VCaP (cell line): ENCODE results near the gene NOS1.

Experiments used
- H3K27ac ChIP-seq: fragments of 450-650 bp; 2 replicates; pipeline ENCODE4 v1.5.1; 2017
- CTCF ChIP-seq: fragments of 450-650 bp; conservative IDR thresholded peaks from 2 replicates; pipeline ENCODE4 v1.5.1; 2017; ENCODE audit warnings: mild to moderate bottlenecking, moderate library complexity

The NOS1 gene

GRCh38 chr12:117329756-117330155 lies 31.7 kb downstream of the NOS1 start:
- no peak overlapping the region for H3K27ac ChIP-seq
- TF ChIP-seq CTCF, result no peak

- TF ChIP-seq CTCF, result no peak
- no peak overlapping the region for H3K27ac ChIP-seq
Observed at GRCh38 chr12:117328556-117329100, 32.8 kb downstream of the NOS1 start.

GRCh38 chr12:117322428-117322827 lies 39.0 kb downstream of the NOS1 start:
- no peak overlapping the region for H3K27ac ChIP-seq
- TF ChIP-seq CTCF, result no peak

GRCh38 chr12:117321572-117321971 lies 39.9 kb downstream of the NOS1 start:
- H3K27ac ChIP-seq, result no peak overlapping the region
- no peak for TF ChIP-seq CTCF

GRCh38 chr12:117318591-117318990 lies 42.8 kb downstream of the NOS1 start:
- no peak for TF ChIP-seq CTCF
- H3K27ac ChIP-seq, result no peak overlapping the region

GRCh38 chr12:117316336-117316735 lies 45.1 kb downstream of the NOS1 start:
- TF ChIP-seq CTCF, result no peak
- no peak overlapping the region for H3K27ac ChIP-seq

- H3K27ac ChIP-seq, result no peak overlapping the region
- no peak for TF ChIP-seq CTCF
Observed at GRCh38 chr12:117313926-117314325, 47.5 kb downstream of the NOS1 start.
